Spleen (tissue), 7 donors: ENCODE data around the gene POLD3.

Source experiments
- CTCF ChIP-seq, 11 experiments: fragments of 200-600 bp in 7 of 11; fragments of 450-650 bp in 4 of 11; sonication (generic) in 4 of 11; IDR thresholded peaks in 8 of 11; conservative IDR thresholded peaks in 3 of 11; 1 replicate in 7 of 11; 2 replicates in 4 of 11; pipeline versions ENCODE4 v1.4.0 to v1.8.0; 2016 to 2021; ENCODE audit warnings: antibody characterized with exemption in 11 of 11, inconsistent platforms in 4 of 11, mild to moderate bottlenecking in 1 of 11
- POLR2A ChIP-seq, 3 donors: fragments of 450-650 bp; IDR thresholded peaks; one replicate each; pipeline ENCODE4 v1.5.1; 2017; ENCODE audit warnings: antibody characterized with exemption in 3 of 3, mild to moderate bottlenecking in 1 of 3
- POLR2AphosphoS5 ChIP-seq, 3 donors: sonication (generic); formaldehyde crosslinking; IDR thresholded peaks; one replicate each; pipeline ENCODE4 v1.5.1; 2017; ENCODE audit warnings: antibody characterized with exemption in 3 of 3
- donor health status: DM: no; HTN: no; CAD: no; lungs with moderate emphysema.
- donor health status: DM: no; HTN: no; CAD: no.
- donor health status: DM: no; HTN: no; CAD: no.

- TF ChIP-seq CTCF (IDR thresholded peaks at IDR 0.05 in 8 of 11, conservative IDR thresholded peaks at IDR 0.05 in 3 of 11) (no peak), POLR2AphosphoS5 (IDR thresholded peaks at IDR 0.05) (no peak), POLR2A (IDR thresholded peaks at IDR 0.05) (no peak)
These were observed 22.9 kb downstream of the POLD3 start for GRCh38 chr11:74615311-74615710.
